ENCODE data around the gene KIF12.

The KIF12 gene

GRCh38 chr9:114110180-114110579, 11.1 kb upstream of the KIF12 start:
- no peak overlapping the region for H3K4me3 ChIP-seq (ENCODE audit: low read depth, low read length)
- peak; percentile 48 for DNase-seq (ENCODE audit: low read depth)

- no peak for DNase-seq (ENCODE audit: low read depth)
- H3K4me3 ChIP-seq (ENCODE audit: low read depth, low read length): no peak overlapping the region
Observed at GRCh38 chr9:114109124-114109523, 10.0 kb upstream of the KIF12 start.

- peak; percentile 18 for DNase-seq (ENCODE audit: low read depth)
- H3K4me3 ChIP-seq (ENCODE audit: low read depth, low read length): no peak overlapping the region
Observed at GRCh38 chr9:114108016-114108833, 9.1 kb upstream of the KIF12 start.

- no peak overlapping the region for H3K4me3 ChIP-seq (ENCODE audit: low read depth, low read length)
- no peak for DNase-seq (ENCODE audit: low read depth)
Observed at GRCh38 chr9:114107286-114108001, 8.4 kb upstream of the KIF12 start.

- DNase-seq (ENCODE audit: low read depth): no peak
- H3K4me3 ChIP-seq (ENCODE audit: low read depth, low read length): no peak overlapping the region
Observed at GRCh38 chr9:114105236-114105635, 6.1 kb upstream of the KIF12 start.

- no peak for DNase-seq (ENCODE audit: low read depth)
- no peak overlapping the region for H3K4me3 ChIP-seq (ENCODE audit: low read depth, low read length)
Observed at GRCh38 chr9:114102484-114102883, 3.4 kb upstream of the KIF12 start.

GRCh38 chr9:114100536-114100935, 1.4 kb upstream of the KIF12 start:
- no peak for DNase-seq (ENCODE audit: low read depth)
- no peak overlapping the region for H3K4me3 ChIP-seq (ENCODE audit: low read depth, low read length)

GRCh38 chr9:114099669-114100270, 678 bp upstream of the KIF12 start:
- DNase-seq (ENCODE audit: low read depth): no peak
- H3K4me3 ChIP-seq (ENCODE audit: low read depth, low read length): no peak overlapping the region

- DNase-seq (ENCODE audit: low read depth): no peak
- H3K4me3 ChIP-seq (ENCODE audit: low read depth, low read length): peak overlapping the region; percentile 44
Observed at GRCh38 chr9:114098021-114098935, 814 bp downstream of the KIF12 start.

GRCh38 chr9:114097613-114098020, 1.5 kb downstream of the KIF12 start:
- peak overlapping the region; percentile 44 for H3K4me3 ChIP-seq (ENCODE audit: low read depth, low read length)
- no peak for DNase-seq (ENCODE audit: low read depth)

- DNase-seq (ENCODE audit: low read depth): no peak
- H3K4me3 ChIP-seq (ENCODE audit: low read depth, low read length): no peak overlapping the region
Observed at GRCh38 chr9:114096866-114097612, 2.1 kb downstream of the KIF12 start.

GRCh38 chr9:114096041-114096511, 3.0 kb downstream of the KIF12 start:
- H3K4me3 ChIP-seq (ENCODE audit: low read depth, low read length): no peak overlapping the region
- no peak for DNase-seq (ENCODE audit: low read depth)

- no peak overlapping the region for H3K4me3 ChIP-seq (ENCODE audit: low read depth, low read length)
- DNase-seq (ENCODE audit: low read depth): no peak
Observed at GRCh38 chr9:114094971-114095370, 4.1 kb downstream of the KIF12 start.

- no peak for DNase-seq (ENCODE audit: low read depth)
- H3K4me3 ChIP-seq (ENCODE audit: low read depth, low read length): no peak overlapping the region
Observed at GRCh38 chr9:114093761-114094505, 5.2 kb downstream of the KIF12 start.

- H3K4me3 ChIP-seq (ENCODE audit: low read depth, low read length): no peak overlapping the region
- DNase-seq (ENCODE audit: low read depth): no peak
Observed at GRCh38 chr9:114093031-114093471, 6.0 kb downstream of the KIF12 start.

- no peak overlapping the region for H3K4me3 ChIP-seq (ENCODE audit: low read depth, low read length)
- DNase-seq (ENCODE audit: low read depth): no peak
Observed at GRCh38 chr9:114092336-114092735, 6.8 kb downstream of the KIF12 start.

GRCh38 chr9:114091711-114092110, 7.4 kb downstream of the KIF12 start:
- no peak overlapping the region for H3K4me3 ChIP-seq (ENCODE audit: low read depth, low read length)
- DNase-seq (ENCODE audit: low read depth): no peak

- H3K4me3 ChIP-seq (ENCODE audit: low read depth, low read length): no peak overlapping the region
- DNase-seq (ENCODE audit: low read depth): no peak
Observed at GRCh38 chr9:114090798-114091197, 8.3 kb downstream of the KIF12 start.
